Endothelial cell of umbilical vein (primary cell): ENCODE results near the gene MED12L. TPM values are rescaled to one million over a fixed set of nuclear protein-coding genes. Genes with fewer than 3 reads are reported as not detected.

Source experiments
- BruUV-seq: library from RNA; stranded (reverse); fragments of 400-500 nt; replicated peaks from 2 replicates; lab custom pipeline; 2021; lab: Mats Ljungman, UMichigan
- CTCF ChIA-PET: fragments of 300-600, 350-600 bp; sonication (Branson Sonifier 250); formaldehyde crosslinking; loops from one replicate; lab custom pipeline; 2021; ENCODE audit warnings: antibody characterized with exemption, inconsistent platforms; lab: Charles Lee
- POLR2A ChIA-PET: fragments of 300-600, 350-600 bp; sonication (Branson Sonifier 250); formaldehyde crosslinking; loops from one replicate; lab custom pipeline; 2021; ENCODE audit warnings: antibody characterized with exemption, inconsistent platforms; lab: Charles Lee
- DNase-seq: peaks from one replicate; pipeline ENCODE4 v3.0.0-alpha.2; 2011; ENCODE audit warnings: low read depth, low spot score
- FAIRE-seq: peaks from 2 replicates; lab custom pipeline; 2011; peaks lifted over from hg19 to GRCh38; lab: Jason Lieb, UNC
- H2AFZ ChIP-seq: 2 replicates; pipeline ENCODE4 v1.6.0; 2012; ENCODE audit warnings: low read depth, low read length, control low read depth, inconsistent platforms
- H3K27ac ChIP-seq: 2 replicates; pipeline ENCODE4 v1.5.1; 2011; ENCODE audit warnings: low read depth, mild to moderate bottlenecking, control low read depth, low read length, moderate library complexity; ENCODE audit not compliant: insufficient read depth
- H3K27me3 ChIP-seq, 2 experiments: 2 replicates each; pipeline versions ENCODE4 v1.6.0 to v1.6.1; 2011; ENCODE audit warnings: low read length in 2 of 2, mixed read lengths in 1 of 2; ENCODE audit not compliant: control insufficient read depth in 2 of 2, insufficient read depth in 2 of 2
- H3K36me3 ChIP-seq, 2 experiments: 2 replicates in 1 of 2; 3 replicates in 1 of 2; pipeline ENCODE4 v1.5.1; 2011; ENCODE audit warnings: low read length in 2 of 2, mild to moderate bottlenecking in 1 of 2, moderate library complexity in 1 of 2; ENCODE audit not compliant: control insufficient read depth in 2 of 2, insufficient read depth in 2 of 2; ENCODE audit errors: extremely low read depth in 1 of 2
- H3K4me1 ChIP-seq: 3 replicates; pipeline ENCODE4 v1.5.1; 2011; ENCODE audit warnings: mild to moderate bottlenecking, low read length; ENCODE audit not compliant: control insufficient read depth, insufficient read depth; ENCODE audit errors: extremely low read depth
- H3K4me2 ChIP-seq: 2 replicates; pipeline ENCODE4 v1.6.1; 2011; ENCODE audit warnings: low read length, control low read depth, mixed read lengths; ENCODE audit not compliant: insufficient read depth
- H3K4me3 ChIP-seq, 3 experiments: fragments of 200-600 bp in 1 of 3; sonication (generic), shearing (Covaris generic) in 1 of 3; replicated peaks in 1 of 3; 2 replicates each; pipeline ENCODE4 v1.5.1; 2011 to 2016; ENCODE audit warnings: control low read depth in 3 of 3, low read length in 3 of 3, mild to moderate bottlenecking in 2 of 3, inconsistent platforms in 1 of 3, low read depth in 1 of 3, moderate library complexity in 1 of 3; ENCODE audit not compliant: insufficient read depth in 1 of 3
- H3K79me2 ChIP-seq: 2 replicates; pipeline ENCODE4 v1.6.0; 2012; ENCODE audit warnings: low read length, inconsistent platforms; ENCODE audit not compliant: control insufficient read depth, insufficient read depth
- H3K9ac ChIP-seq: replicated peaks from 2 replicates; pipeline ENCODE3; 2011; ENCODE audit warnings: low read length, control low read depth; ENCODE audit not compliant: insufficient read depth; ENCODE audit errors: extremely low read depth
- H3K9me1 ChIP-seq: replicated peaks from 3 replicates; pipeline ENCODE4 v1.6.0; 2011; ENCODE audit warnings: mild to moderate bottlenecking, low read length; ENCODE audit not compliant: control insufficient read depth, insufficient read depth; ENCODE audit errors: extremely low read depth
- H3K9me3 ChIP-seq: replicated peaks from 2 replicates; pipeline ENCODE4 v1.5.1; 2012; ENCODE audit warnings: low read length, inconsistent platforms; ENCODE audit not compliant: control insufficient read depth, insufficient read depth
- H4K20me1 ChIP-seq: replicated peaks from 2 replicates; pipeline ENCODE3; 2011; ENCODE audit warnings: mild to moderate bottlenecking, low read length; ENCODE audit not compliant: control insufficient read depth, insufficient read depth; ENCODE audit errors: extremely low read depth
- EZH2 ChIP-seq: IDR thresholded peaks from 2 replicates; pipeline ENCODE4 v1.6.1; 2012; ENCODE audit warnings: borderline replicate concordance, low read depth, mild to moderate bottlenecking, moderate library complexity, low read length, inconsistent platforms; ENCODE audit not compliant: severe bottlenecking
- FOS ChIP-seq: IDR thresholded peaks from 2 replicates; pipeline ENCODE4 v1.6.1; 2011; ENCODE audit warnings: mild to moderate bottlenecking, low read length, moderate library complexity, borderline replicate concordance; ENCODE audit not compliant: insufficient read depth
- GATA2 ChIP-seq: IDR thresholded peaks from 2 replicates; pipeline ENCODE4 v1.7.0; 2011; ENCODE audit warnings: low read depth, mild to moderate bottlenecking, moderate library complexity, mixed read lengths, low read length; ENCODE audit not compliant: insufficient read length, insufficient read depth
- JUN ChIP-seq: IDR thresholded peaks from 2 replicates; pipeline ENCODE4 v1.6.1; 2011; ENCODE audit warnings: borderline replicate concordance, low read depth; ENCODE audit not compliant: insufficient read length, insufficient read depth
- MYC ChIP-seq: IDR thresholded peaks from one replicate; pipeline ENCODE4 v1.6.1; 2011; ENCODE audit warnings: mild to moderate bottlenecking, low read depth, low read length
- POLR2A ChIP-seq: IDR thresholded peaks from 2 replicates; pipeline ENCODE4 v1.6.1; 2012; ENCODE audit warnings: low read depth, mild to moderate bottlenecking, control low read depth, low read length
- POLR2AphosphoS5 ChIP-seq: IDR thresholded peaks from 2 replicates; pipeline ENCODE4 v1.6.1; 2012; ENCODE audit warnings: low read depth, mild to moderate bottlenecking, control low read depth, low read length, moderate library complexity; ENCODE audit not compliant: insufficient read depth
- dilution Hi-C: fragments of 300-500 bp; cut with MboI; formaldehyde crosslinking; loops from one replicate; pipeline ENCODE4 v1.15.0; 2019; ENCODE audit warnings: low sequenced_read_pairs; ENCODE audit not compliant: extremely low pct_ligation_motif_present
- intact Hi-C: fragments of 100-400 bp; cut with micrococcal nuclease; formaldehyde crosslinking; loops from one replicate; pipeline ENCODE4 v1.10.0; 2022
- polyA plus RNA-seq, 4 experiments: library from polyadenylated mRNA; depleted of rRNA in 3 of 4; stranded (reverse) in 3 of 4; unstranded in 1 of 4; fragments of >200 nt; gene quantifications; 2 replicates each; pipeline versions ENCODE4 v1.2.1 to v1.2.3, GENCODE V29; 2011 to 2012; ENCODE audit warnings: missing spikeins in 1 of 4
- total RNA-seq: library from RNA; stranded (reverse); gene quantifications from 2 replicates; pipeline ENCODE4 v1.2.3, GENCODE V29; 2021
- TF ChIP-seq, protein P1 (sequence below), 2 donors: IDR thresholded peaks; 1 replicate in 1 of 2; 2 replicates in 1 of 2; pipeline ENCODE4 v1.5.1; 2011; ENCODE audit warnings: low read length in 2 of 2, mild to moderate bottlenecking in 2 of 2, moderate library complexity in 2 of 2, control low read depth in 1 of 2, inconsistent platforms in 1 of 2, low read depth in 1 of 2; ENCODE audit not compliant: insufficient read depth in 1 of 2; ENCODE audit errors: extremely low read depth in 1 of 2
- TF ChIP-seq, protein P2 (sequence below): IDR thresholded peaks from 2 replicates; pipeline ENCODE4 v1.6.1; 2011; ENCODE audit not compliant: insufficient read depth, insufficient read length

Gene MED12L
- total and polyA plus RNA-seq, 2 donors (not counting 3 experiments of a cell fraction or from before 2014, with no cell fraction given), result 0.03 to 0.27 TPM

DNA sequence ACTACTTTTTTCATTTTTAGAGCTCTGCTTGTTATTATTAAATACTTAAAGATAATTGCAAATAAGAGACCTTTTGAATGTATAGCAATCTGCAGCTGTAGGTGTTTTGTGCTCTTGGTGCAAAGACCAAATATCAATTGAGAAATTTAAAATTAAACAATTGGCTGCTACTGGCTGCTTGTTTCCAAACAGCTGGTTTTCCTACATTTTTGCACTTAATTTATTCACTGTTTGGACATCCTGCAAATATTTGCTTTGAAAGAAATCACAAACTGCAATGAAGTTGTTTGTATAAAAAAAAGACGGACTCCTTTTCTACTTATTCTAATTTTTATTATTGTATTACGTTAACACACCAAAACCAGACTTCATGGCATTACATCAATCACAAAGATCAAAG is 35.6 kb downstream of the MED12L start:
- FAIRE-seq (no peak), DNase-seq (no peak)
- H3K79me2 ChIP-seq, result no peaks in the 10 kb centered on the region
- H3K4me3 ChIP-seq, result no peak overlapping the region
- POLR2A ChIA-PET, result no interaction called here
- H3K9ac ChIP-seq, result no peak overlapping the region
- no peaks in the 10 kb centered on the region for H3K9me3 ChIP-seq
- H3K9me1 ChIP-seq, result no peaks in the 10 kb centered on the region
- CTCF ChIA-PET, result interaction anchor here (1.1 kb wide), 1 partner anchor 35 kb away, joined by 3 read pairs; no protein-coding TSS in a partner anchor
- no peaks in the 10 kb centered on the region for H3K27me3 ChIP-seq
- dilution Hi-C loops (no loop called here), intact Hi-C loops (no loop called here)
- no peak overlapping the region for H3K4me2 ChIP-seq
- BruUV-seq, result no TSS peak
- H3K27ac ChIP-seq, result no peak overlapping the region
- no peaks in the 10 kb centered on the region for H3K36me3 ChIP-seq
- H2AFZ ChIP-seq, result no peak overlapping the region
- no peak for TF ChIP-seq POLR2AphosphoS5
- TF ChIP-seq, protein P1, sequence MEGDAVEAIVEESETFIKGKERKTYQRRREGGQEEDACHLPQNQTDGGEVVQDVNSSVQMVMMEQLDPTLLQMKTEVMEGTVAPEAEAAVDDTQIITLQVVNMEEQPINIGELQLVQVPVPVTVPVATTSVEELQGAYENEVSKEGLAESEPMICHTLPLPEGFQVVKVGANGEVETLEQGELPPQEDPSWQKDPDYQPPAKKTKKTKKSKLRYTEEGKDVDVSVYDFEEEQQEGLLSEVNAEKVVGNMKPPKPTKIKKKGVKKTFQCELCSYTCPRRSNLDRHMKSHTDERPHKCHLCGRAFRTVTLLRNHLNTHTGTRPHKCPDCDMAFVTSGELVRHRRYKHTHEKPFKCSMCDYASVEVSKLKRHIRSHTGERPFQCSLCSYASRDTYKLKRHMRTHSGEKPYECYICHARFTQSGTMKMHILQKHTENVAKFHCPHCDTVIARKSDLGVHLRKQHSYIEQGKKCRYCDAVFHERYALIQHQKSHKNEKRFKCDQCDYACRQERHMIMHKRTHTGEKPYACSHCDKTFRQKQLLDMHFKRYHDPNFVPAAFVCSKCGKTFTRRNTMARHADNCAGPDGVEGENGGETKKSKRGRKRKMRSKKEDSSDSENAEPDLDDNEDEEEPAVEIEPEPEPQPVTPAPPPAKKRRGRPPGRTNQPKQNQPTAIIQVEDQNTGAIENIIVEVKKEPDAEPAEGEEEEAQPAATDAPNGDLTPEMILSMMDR (IDR thresholded peaks at IDR 0.05; ENCODE audit: extremely low read depth in 1 of 2, insufficient read depth in 1 of 2, low read depth in 1 of 2, low read length in 2 of 2), result no peak
- TF ChIP-seq GATA2, result no peak
- TF ChIP-seq FOS, result no peak
- TF ChIP-seq MYC, result no peak
- TF ChIP-seq, protein P2, sequence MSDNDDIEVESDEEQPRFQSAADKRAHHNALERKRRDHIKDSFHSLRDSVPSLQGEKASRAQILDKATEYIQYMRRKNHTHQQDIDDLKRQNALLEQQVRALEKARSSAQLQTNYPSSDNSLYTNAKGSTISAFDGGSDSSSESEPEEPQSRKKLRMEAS, result no peak
- TF ChIP-seq EZH2, result no peak
- no peak for TF ChIP-seq POLR2A
- TF ChIP-seq JUN, result no peak
- H4K20me1 ChIP-seq, result no peaks in the 10 kb centered on the region
- H3K4me1 ChIP-seq, result no peaks in the 10 kb centered on the region
